Measurements from ENCODE around the gene MFGE8.

DNA sequence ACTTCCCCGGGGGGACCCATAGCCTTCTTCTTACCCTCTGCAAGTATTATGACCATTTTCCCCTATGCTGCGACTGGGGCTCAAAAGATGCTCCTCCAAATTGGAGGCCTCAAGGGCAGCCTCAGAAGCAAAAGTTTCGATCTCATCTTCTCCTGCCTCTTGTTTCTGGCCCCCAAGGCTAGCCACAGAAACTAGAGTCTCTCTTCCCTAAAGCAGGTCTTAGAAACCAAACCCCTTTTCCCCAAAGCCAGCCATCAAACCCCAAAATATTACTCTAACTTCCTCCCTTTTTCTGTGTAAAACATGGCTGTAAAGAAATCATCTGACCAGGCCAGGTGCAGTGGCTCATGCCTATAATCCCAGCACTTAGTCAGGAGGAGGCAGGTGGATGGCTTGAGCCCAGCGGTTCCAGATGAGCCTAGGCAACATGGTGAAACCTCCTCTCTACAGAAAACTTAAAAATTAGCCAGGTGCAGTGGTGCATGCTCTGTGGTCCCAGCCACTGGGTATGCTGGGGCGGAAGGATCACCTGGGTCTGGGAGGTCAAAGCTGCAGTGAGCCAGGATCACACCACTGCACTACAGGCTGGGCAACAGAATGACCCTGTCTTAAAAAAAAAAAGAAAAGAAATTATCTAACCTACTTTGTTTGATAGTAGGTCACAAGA is 36.7 kb upstream of the MFGE8 start:
- no peak for TF ChIP-seq CTCF (IDR thresholded peaks at IDR 0.05)
- TF ChIP-seq REST (IDR thresholded peaks at IDR 0.05; ENCODE audit: low read depth, low read length) = no peak
- no peak for TF ChIP-seq TCF12 (IDR thresholded peaks at IDR 0.05)
- no peak for TF ChIP-seq RAD21 (IDR thresholded peaks at IDR 0.05; ENCODE audit: low read length)
- TF ChIP-seq ZBTB33 (IDR thresholded peaks at IDR 0.05; ENCODE audit: borderline replicate concordance, low read depth) = no peak
- no peak for TF ChIP-seq EP300 (IDR thresholded peaks at IDR 0.05; ENCODE audit: borderline replicate concordance in 1 of 2, low read depth in 1 of 2, low read length in 1 of 2)
- no peak for TF ChIP-seq TEAD4 (IDR thresholded peaks at IDR 0.05; ENCODE audit: borderline replicate concordance, insufficient read depth)
- no peak for TF ChIP-seq SIN3A (IDR thresholded peaks at IDR 0.05; ENCODE audit: borderline replicate concordance, low read depth, low read length)
- no peak for TF ChIP-seq CHD2 (IDR thresholded peaks at IDR 0.05; ENCODE audit: low read length, partially characterized antibody)
- TF ChIP-seq GABPA (IDR thresholded peaks at IDR 0.05; ENCODE audit: low read depth) = no peak
- TF ChIP-seq EZH2phosphoT487 (IDR thresholded peaks at IDR 0.05; ENCODE audit: borderline replicate concordance, low read depth) = no peak
- no peak for TF ChIP-seq POLR2AphosphoS5 (IDR thresholded peaks at IDR 0.05; ENCODE audit: low read depth, low read length)
- TF ChIP-seq RXRA (IDR thresholded peaks at IDR 0.05; ENCODE audit: borderline replicate concordance, low read depth) = no peak
- TF ChIP-seq RFX5 (IDR thresholded peaks at IDR 0.05; ENCODE audit: low read length) = no peak

Data from SK-N-SH (cell line).